Lower lobe of right lung (tissue), 2 donors: ENCODE measurements around the gene IQCM. TPM values are rescaled to one million over a fixed set of nuclear protein-coding genes. Genes with fewer than 3 reads are reported as not detected.

Source experiments
- ATAC-seq, 2 donors: fragments of 200-7000 bp; cut with Tn5 transposase; one replicate each; pipeline ENCODE4 v1.9.1; 2020 to 2022; ENCODE audit warnings: mild to moderate bottlenecking in 2 of 2, moderate library complexity in 2 of 2
- DNase-seq: peaks from one replicate; pipeline ENCODE4 v3.0.0-alpha.2; 2020
- H3K27ac ChIP-seq: fragments of 200-600 bp; one replicate; pipeline ENCODE4 v1.8.0; 2022
- H3K27me3 ChIP-seq: fragments of 200-600 bp; one replicate; pipeline ENCODE4 v1.8.0; 2022; ENCODE audit warnings: low read depth
- H3K36me3 ChIP-seq: fragments of 200-600 bp; one replicate; pipeline ENCODE4 v1.8.0; 2022; ENCODE audit warnings: mild to moderate bottlenecking
- H3K4me1 ChIP-seq: fragments of 200-600 bp; one replicate; pipeline ENCODE4 v1.8.0; 2022
- H3K4me3 ChIP-seq: fragments of 200-600 bp; one replicate; pipeline ENCODE4 v1.8.0; 2022; ENCODE audit warnings: mild to moderate bottlenecking
- H3K9me3 ChIP-seq: fragments of 200-600 bp; one replicate; pipeline ENCODE4 v1.8.0; 2022
- CTCF ChIP-seq: fragments of 200-600 bp; IDR thresholded peaks from one replicate; pipeline ENCODE4 v1.8.0; 2022; ENCODE audit warnings: antibody characterized with exemption, mild to moderate bottlenecking
- intact Hi-C: fragments of 100-400 bp; cut with DNase I; formaldehyde crosslinking; loops from one replicate; pipeline ENCODE4 v1.11.0; 2022
- long read RNA-seq: library from polyadenylated mRNA; unstranded; transcript quantifications from one replicate; pipeline ENCODE4 v2.0.0, GENCODE V29; 2021
- total RNA-seq: library from RNA; stranded (reverse); fragmentation: NEBNext Ultra II Directional; extraction: Animal tissue kit (Norgen Biotek cat#: 25700); gene quantifications from one replicate; pipeline ENCODE4 v1.2.1, GENCODE V29; 2021
- donor health status: DM: no; HTN: yes; CAD: no; lungs with severe emphysema.

IQCM gene
- total RNA-seq: not detected
- long read RNA-seq: 0 reads

- H3K4me1 ChIP-seq: no peaks in the 10 kb centered on the region
- no peak for TF ChIP-seq CTCF
- intact Hi-C loops: no loop called here
- no peak within 1 kb of the TSS for H3K4me3 ChIP-seq
- ATAC-seq (no peak), DNase-seq (no peak)
- H3K9me3 ChIP-seq: no peaks in the 10 kb centered on the region
- H3K27me3 ChIP-seq: no peaks in the 10 kb centered on the region
- H3K27ac ChIP-seq: no peak within 1 kb of the TSS
- H3K36me3 ChIP-seq: no peaks in the 10 kb centered on the region
These were observed at the start of gene IQCM for GRCh38 chr4:149815743-149816142. Gene IQCM, minus strand, starts transcription at chr4:149815843. Its CDS starts 73,152 bp downstream, at chr4:149742691.

GRCh38 chr4:149857446-149857845 lies 41.8 kb upstream of the IQCM start:
- ATAC-seq: no peak
- Histone ChIP-seq H3K27me3 (no peaks in the 10 kb centered on the region), H3K9me3 (no peaks in the 10 kb centered on the region), H3K4me3 (no peak overlapping the region), H3K27ac (no peak overlapping the region), H3K36me3 (no peaks in the 10 kb centered on the region), H3K4me1 (no peaks in the 10 kb centered on the region)
- intact Hi-C loops: no loop called here
- no peak for DNase-seq
- TF ChIP-seq CTCF: no peak

GRCh38 chr4:149845743-149846142 lies 30.1 kb upstream of the IQCM start:
- DNase-seq (no peak), ATAC-seq (peak in 1 of 2 donors; percentile 61)
- no peaks in the 10 kb centered on the region for H3K27me3 ChIP-seq
- no peak for TF ChIP-seq CTCF
- no peaks in the 10 kb centered on the region for H3K36me3 ChIP-seq
- no peak overlapping the region for H3K27ac ChIP-seq
- no peaks in the 10 kb centered on the region for H3K9me3 ChIP-seq
- H3K4me1 ChIP-seq: no peaks in the 10 kb centered on the region
- H3K4me3 ChIP-seq: no peak overlapping the region
- intact Hi-C loops: no loop called here

- intact Hi-C loops: no loop called here
- DNase-seq: no peak
These were observed 26.0 kb upstream of the IQCM start for GRCh38 chr4:149841686-149842085.

GRCh38 chr4:149838036-149838435 lies 22.4 kb upstream of the IQCM start:
- ATAC-seq (no peak), DNase-seq (no peak)
- H3K4me3 ChIP-seq: no peak overlapping the region
- intact Hi-C loops: no loop called here
- H3K9me3 ChIP-seq: no peaks in the 10 kb centered on the region
- H3K27me3 ChIP-seq: no peaks in the 10 kb centered on the region
- H3K36me3 ChIP-seq: no peaks in the 10 kb centered on the region
- no peaks in the 10 kb centered on the region for H3K4me1 ChIP-seq
- TF ChIP-seq CTCF: no peak
- no peak overlapping the region for H3K27ac ChIP-seq

More at GRCh38 chr4:149841686-149842085, 26.0 kb upstream of the IQCM start:
- Histone ChIP-seq H3K4me3 (no peak overlapping the region), H3K4me1 (no peaks in the 10 kb centered on the region), H3K36me3 (no peaks in the 10 kb centered on the region), H3K9me3 (no peaks in the 10 kb centered on the region), H3K27ac (no peak overlapping the region), H3K27me3 (no peaks in the 10 kb centered on the region)
- no peak for ATAC-seq
- no peak for TF ChIP-seq CTCF

- H3K9me3 ChIP-seq: no peaks in the 10 kb centered on the region
- no peak overlapping the region for H3K4me3 ChIP-seq
- H3K27ac ChIP-seq: no peak overlapping the region
- H3K27me3 ChIP-seq: no peaks in the 10 kb centered on the region
- intact Hi-C loops: no loop called here
- no peak for ATAC-seq
- TF ChIP-seq CTCF: no peak
- H3K36me3 ChIP-seq: no peaks in the 10 kb centered on the region
- no peaks in the 10 kb centered on the region for H3K4me1 ChIP-seq
- no peak for DNase-seq
These were observed 20.9 kb upstream of the IQCM start for GRCh38 chr4:149836546-149836945.
